ENCODE results near the gene ITGA1.

GRCh38 chr5:52868417-52868816 is 80.7 kb downstream of the ITGA1 start:
- TF ChIP-seq CTCF (IDR thresholded peaks at IDR 0.05) (no peak), POLR2A (IDR thresholded peaks at IDR 0.05) (no peak)
